Dermis blood vessel endothelial cell (primary cell): ENCODE measurements around the gene TARBP2. TPM values are rescaled to one million over a fixed set of nuclear protein-coding genes. Genes with fewer than 3 reads are reported as not detected.

ENCODE experiments used
- total RNA-seq: library from RNA; depleted of rRNA; stranded (reverse); fragments of >200 nt; gene quantifications from 2 replicates; pipeline ENCODE4 v1.2.3, GENCODE V29; 2014

TARBP2 gene
- total RNA-seq, 1 donor from 2014 or later = 48.3 TPM

Other genes with a start within 250 kb of the TARBP2 start
- gene ESPL1, start 233.0 kb upstream of the TARBP2 start, total RNA-seq = 4.8 and 16.5 TPM in 2 replicates
- gene PFDN5, start 205.7 kb upstream of the TARBP2 start, total RNA-seq = 185 and 491 TPM in 2 replicates
- gene MYG1, start 201.6 kb upstream of the TARBP2 start, total RNA-seq = 35.2 and 43.1 TPM in 2 replicates
- gene AAAS, start 179.7 kb upstream of the TARBP2 start, total RNA-seq = 38.6 and 44.3 TPM in 2 replicates
- not detected in 2 replicates for gene SP7, start 164.9 kb upstream of the TARBP2 start, total RNA-seq
- gene SP1, start 121.1 kb upstream of the TARBP2 start, total RNA-seq = 32.7 and 47.1 TPM in 2 replicates
- gene AMHR2, start 77.4 kb upstream of the TARBP2 start, total RNA-seq = not detected in 2 replicates
- gene PRR13, start 59.5 kb upstream of the TARBP2 start, total RNA-seq = 12.6 and 18.0 TPM in 2 replicates
- gene PCBP2, start 49.2 kb upstream of the TARBP2 start, total RNA-seq = 417 and 525 TPM in 2 replicates
- gene MAP3K12, start 1.8 kb upstream of the TARBP2 start, total RNA-seq = 13.6 and 19.1 TPM in 2 replicates
- gene NPFF, start 6.2 kb downstream of the TARBP2 start, total RNA-seq = not detected in 2 replicates
- 12.9 and 14.9 TPM in 2 replicates for gene ATF7, start 125.1 kb downstream of the TARBP2 start, total RNA-seq
- 130 and 195 TPM in 2 replicates for gene ATP5MC2, start 174.8 kb downstream of the TARBP2 start, total RNA-seq
- gene CALCOCO1, start 226.2 kb downstream of the TARBP2 start, total RNA-seq = 87.6 and 98.4 TPM in 2 replicates